Measurements from ENCODE around the gene HDGF.

- TF ChIP-seq, protein P1, sequence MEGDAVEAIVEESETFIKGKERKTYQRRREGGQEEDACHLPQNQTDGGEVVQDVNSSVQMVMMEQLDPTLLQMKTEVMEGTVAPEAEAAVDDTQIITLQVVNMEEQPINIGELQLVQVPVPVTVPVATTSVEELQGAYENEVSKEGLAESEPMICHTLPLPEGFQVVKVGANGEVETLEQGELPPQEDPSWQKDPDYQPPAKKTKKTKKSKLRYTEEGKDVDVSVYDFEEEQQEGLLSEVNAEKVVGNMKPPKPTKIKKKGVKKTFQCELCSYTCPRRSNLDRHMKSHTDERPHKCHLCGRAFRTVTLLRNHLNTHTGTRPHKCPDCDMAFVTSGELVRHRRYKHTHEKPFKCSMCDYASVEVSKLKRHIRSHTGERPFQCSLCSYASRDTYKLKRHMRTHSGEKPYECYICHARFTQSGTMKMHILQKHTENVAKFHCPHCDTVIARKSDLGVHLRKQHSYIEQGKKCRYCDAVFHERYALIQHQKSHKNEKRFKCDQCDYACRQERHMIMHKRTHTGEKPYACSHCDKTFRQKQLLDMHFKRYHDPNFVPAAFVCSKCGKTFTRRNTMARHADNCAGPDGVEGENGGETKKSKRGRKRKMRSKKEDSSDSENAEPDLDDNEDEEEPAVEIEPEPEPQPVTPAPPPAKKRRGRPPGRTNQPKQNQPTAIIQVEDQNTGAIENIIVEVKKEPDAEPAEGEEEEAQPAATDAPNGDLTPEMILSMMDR (IDR thresholded peaks at IDR 0.05; ENCODE audit: low read length), result no peak
- no peak for TF ChIP-seq EZH2 (IDR thresholded peaks at IDR 0.05; ENCODE audit: borderline replicate concordance, low read length)
Measured at GRCh38 chr1:156796340-156797097, 45.0 kb upstream of the HDGF start.
